Central memory CD4-positive, alpha-beta T cell (primary cell): ENCODE results near the gene TPGS1.
"Not testable (repeated sequence)": the region's sequence is repeated elsewhere in the genome, so short reads cannot be mapped to it uniquely, and the experiment has no call there.

Experiments
- DNase-seq: peaks from one replicate; pipeline ENCODE4 v3.0.0; 2022

The TPGS1 gene

DNA sequence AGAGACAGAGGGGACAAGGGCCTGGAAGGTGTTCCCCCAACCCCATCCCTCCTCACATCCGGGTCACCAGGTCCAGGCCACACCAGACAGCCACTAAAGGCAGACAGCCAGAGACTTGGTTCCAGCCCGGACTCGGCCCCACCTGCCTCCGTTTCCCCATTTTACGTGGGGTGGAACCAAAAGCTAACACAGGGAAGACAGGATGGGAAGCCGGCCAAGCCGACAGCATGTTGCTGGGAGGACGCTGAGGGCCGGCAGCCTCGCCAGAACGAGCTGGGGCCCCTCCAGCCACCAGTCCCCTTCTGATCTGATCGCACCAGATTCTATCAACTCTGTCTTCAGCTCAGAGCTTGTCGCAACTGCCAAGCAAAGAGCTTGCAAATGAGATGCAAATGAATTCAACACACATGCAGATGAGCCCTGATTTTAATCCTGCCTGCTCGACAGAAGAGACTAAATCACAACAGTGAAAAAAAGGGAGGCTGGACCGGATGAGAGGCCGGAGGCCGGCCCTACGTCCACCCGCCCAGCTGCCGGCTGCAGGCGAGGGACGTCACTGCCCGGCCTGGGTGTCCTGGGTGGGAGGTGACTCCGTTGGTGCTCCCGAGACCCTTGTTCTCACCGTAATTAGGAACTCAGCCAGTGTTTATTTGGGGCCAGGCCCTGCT is 28.9 kb upstream of the TPGS1 start:
- DNase-seq = no peak

DNA sequence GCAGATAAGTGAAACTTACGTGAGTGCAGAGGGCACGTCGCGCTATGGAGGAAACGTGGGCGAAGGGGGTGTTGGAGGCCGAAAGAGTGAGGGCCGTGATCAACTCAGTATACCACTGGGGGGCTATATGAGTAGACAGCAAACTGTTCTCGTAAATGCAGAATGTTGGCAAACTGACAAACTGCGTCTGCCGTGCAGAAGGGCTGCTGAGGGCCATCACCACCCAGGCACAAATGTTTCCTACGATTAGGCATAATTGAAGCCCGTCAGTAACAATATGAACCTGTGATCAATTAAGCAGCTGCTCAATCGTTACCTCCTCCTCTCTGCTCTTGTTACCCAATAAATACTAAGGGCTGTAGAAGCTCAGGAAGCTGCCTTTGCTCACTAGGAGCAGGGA is 28.3 kb upstream of the TPGS1 start:
- no peak for DNase-seq

DNA sequence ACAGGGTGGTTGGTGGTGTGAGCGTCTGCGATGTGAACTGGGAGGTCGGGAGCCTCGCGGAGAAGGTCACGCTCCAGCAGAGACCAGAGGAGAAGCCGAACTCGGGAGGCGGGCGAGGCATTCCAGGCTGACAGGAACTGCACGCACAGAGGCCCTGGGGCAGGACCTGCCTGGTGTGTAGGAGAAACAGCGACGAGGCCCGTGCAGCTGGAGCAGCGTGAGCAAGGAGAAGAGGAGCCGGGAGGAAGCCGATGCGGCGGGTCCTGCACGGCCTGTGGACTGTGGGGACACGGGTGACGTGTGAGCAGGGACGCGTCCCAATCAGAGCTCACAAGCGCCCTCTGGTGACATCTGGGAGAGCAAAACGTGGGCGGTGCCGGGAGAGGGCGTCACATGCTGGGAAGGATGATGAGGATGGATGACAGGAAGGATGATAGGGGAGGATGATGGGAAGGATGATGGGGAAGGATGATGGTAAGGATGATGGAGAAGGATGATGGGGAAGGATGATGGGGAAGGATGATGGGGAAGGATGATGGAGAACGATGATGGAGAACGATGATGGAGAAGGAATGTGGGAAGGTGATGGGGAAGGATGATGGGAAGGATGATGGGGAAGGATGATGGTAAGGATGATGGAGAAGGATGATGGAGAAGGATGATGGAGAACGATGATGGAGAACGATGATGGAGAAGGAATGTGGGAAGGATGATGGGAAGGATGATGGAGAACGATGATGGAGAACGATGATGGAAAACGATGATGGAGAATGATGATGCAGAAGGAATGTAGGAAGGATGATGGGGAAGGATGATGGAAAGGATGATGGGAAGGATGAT is 27.1 kb upstream of the TPGS1 start:
- DNase-seq = peak; percentile 31

DNA sequence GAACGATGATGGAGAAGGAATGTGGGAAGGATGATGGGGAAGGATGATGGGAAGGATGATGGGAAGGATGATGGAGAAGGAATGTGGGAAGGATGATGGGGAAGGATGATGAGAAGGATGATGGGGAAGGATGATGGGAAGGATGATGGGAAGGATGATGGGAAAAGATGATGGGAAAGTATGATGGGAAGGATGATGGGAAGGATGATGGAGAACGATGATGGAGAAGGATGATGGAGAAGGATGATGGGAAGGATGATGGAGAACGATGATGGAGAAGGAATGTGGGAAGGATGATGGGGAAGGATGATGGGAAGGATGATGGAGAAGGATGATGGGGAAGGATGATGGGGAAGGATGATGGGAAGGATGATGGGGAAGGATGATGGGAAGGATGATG is 26.2 kb upstream of the TPGS1 start:
- DNase-seq = not testable (repeated sequence)

DNA sequence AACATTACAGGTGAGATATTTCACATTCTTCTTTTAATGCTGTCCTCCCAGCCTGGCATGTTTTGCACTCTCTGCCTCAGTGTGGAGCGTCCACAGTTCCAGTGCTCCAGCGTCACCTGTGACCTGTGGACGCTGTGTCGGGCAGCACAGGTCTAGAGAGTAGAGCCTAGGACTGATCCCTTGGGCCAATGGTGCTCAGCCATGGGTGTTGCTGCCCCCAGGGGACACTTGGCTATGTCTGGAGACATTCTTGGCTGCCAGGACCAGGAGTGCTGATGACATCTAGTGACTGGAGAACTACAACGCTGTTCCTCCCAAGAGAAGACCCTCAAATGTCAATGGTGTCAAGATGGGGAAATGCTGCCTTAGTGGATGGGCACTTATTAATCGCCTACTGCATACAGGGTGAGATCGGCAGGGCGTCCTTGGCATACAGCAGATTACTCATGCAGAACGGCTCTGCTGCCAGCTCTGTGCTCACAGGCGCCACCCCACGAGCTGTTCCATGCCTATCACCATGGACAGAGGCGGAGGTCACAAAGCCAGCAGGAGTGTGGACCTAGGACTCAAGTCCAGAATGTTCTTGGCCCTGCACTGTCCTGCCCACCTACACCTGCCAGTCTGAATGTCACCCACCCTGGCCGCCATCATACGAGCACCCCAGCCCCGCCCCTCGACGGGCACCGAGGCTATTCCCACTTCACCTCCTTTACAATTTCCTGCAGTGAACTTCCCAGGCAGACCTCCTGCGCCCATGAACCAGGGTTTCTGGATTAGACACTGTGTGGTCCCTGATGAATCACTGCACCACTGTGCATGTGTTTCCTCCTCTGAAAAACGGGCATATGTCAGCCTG is 24.9 kb upstream of the TPGS1 start:
- no peak for DNase-seq

DNA sequence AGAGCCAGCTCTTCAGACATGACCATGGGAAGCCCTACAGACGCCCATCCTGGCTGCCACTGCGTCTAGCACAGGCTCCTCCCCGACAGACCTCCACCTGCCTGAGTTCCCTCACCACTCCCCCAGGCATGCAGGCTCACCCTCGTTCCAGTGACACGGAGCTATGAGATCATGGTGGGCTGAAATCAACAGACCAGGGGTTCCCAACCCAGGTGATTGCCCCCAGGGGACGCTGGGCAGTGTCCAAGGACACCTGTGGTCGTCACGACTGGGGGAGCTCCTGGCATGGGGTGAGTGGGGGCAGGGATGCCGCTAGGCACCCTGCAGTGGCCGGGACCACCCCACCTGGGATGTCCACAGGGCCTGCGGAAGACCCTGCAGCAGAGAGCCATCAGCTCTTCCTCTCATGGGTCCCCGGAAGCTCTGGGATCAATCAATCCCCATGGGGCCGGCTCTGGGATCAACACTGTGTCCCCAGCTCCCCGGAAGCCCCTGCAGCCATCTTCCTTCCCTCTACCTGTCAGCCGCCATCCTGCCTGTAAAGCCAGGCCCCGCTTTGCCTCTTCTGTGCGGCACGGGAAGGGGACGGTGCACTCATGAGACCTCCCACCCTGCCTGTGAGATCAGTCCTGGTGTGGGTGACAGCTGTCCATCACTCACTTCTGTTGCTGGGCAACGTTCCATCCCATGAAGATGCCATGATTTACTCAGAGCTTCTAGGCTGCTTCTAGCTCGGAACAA is 23.8 kb upstream of the TPGS1 start:
- no peak for DNase-seq

DNA sequence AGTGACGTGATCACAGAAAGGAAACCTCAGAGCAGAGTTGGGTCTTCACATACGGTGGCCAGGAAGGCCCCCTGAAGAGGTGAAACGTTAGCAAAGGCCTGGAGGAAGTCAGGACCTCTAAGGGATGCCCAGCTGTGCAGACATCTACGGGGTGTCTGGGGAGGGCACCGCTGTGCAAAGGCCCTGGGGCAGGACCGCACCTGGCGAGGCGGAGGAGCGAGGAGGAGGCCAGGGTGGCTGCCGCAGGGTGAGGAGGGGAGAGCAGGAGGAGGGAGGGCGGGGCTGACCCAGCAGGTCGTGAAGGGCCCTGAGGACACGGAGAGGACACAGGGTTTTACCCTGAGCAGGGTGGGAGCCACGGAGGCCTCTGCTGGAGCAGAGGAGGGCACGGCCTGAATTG is 22.8 kb upstream of the TPGS1 start:
- DNase-seq = no peak

DNA sequence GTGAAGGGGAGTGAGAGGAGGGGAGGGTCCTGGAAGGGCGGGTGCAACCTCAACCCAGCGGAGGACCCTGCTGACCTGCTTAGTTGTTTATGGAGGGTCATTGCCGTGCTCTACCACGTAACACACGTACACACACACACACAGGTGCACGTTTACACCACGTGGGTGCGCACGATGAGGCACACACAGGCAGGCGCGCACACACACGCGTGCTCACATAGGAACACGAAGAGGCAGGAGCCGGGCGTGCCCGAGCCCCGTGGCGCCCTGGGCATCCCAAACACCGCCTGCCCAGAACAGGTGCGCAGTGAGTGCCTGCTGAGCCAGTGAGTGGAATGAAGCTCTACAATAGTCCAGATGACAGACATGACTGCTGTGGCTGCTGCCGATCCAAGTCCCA is 22.2 kb upstream of the TPGS1 start:
- DNase-seq = no peak

DNA sequence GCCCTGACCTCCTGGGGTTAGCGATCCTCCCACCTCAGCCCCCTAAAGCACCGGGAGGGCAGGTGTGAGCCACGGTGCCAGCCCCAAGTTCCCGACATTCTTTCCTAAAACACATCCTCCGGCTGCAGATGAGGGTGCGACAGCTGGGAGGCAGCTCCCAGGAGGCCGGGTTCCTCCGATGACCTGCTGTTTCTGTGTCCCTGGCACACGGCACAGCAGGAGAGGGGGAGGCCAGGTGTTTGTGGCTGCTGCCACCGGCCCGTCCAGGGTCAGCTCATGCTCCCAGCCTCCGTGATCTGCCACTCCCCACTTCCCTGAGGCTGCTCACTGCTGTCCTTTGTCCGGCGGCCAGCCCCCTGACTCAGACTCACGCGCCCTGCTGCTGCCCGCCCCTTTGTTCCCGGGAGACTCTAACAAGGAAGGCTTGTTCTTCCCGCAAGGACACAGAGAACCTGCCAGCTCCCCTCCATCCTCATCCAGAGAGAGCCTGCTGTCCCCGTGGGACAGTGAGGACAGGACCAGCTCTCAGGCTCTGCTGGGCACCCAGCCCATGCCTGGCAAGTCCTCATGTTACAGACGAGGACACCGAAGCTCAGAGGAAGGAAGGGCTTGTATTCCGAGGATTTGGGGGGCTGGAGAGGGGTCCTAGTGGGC is 21.6 kb upstream of the TPGS1 start:
- DNase-seq = no peak

DNA sequence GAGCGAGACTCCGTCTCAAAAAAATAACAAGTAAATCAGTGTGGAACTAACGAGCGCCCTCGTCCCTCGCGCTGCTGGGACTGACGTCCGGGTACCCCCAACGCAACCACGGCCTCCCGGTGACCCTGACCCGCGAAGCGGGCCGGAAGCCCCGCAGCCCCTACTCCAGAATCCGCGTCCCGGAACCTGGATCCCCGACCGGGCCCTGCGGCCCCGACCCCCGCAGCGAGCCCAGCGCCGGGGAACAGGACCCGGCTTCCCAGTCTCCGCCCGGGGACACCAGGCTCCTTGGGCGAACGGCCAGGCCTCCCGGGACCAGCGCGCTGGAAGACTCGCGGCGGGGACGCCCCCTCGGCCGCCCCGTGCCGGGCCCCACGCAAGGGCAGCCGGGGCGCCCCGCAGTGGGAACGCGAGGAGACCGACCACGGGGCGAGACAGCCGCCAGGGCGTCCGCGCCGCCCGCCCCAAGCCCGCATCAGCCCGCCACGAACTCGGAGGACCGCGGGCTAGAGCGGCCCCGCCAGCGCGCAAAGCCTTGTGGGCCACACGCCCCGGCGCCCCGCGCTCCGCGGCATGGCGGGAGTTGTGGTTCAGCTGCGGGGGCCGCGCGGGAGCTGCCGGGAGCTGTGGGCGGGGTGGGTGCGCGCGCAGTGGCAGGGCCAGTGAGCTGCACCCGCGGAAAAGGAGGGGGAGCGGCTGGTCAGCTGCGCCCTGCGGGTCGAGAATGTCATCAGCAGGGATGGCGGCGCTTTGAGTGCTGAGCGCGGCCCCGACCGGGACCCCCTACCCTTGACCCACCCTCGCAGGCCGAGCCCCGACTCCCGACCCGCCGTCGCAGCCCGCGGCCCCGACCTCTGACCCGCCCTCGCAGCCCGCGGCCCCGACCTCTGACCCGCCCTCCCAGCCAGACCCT is 18.5 kb upstream of the TPGS1 start:
- DNase-seq = peak; percentile 90

DNA sequence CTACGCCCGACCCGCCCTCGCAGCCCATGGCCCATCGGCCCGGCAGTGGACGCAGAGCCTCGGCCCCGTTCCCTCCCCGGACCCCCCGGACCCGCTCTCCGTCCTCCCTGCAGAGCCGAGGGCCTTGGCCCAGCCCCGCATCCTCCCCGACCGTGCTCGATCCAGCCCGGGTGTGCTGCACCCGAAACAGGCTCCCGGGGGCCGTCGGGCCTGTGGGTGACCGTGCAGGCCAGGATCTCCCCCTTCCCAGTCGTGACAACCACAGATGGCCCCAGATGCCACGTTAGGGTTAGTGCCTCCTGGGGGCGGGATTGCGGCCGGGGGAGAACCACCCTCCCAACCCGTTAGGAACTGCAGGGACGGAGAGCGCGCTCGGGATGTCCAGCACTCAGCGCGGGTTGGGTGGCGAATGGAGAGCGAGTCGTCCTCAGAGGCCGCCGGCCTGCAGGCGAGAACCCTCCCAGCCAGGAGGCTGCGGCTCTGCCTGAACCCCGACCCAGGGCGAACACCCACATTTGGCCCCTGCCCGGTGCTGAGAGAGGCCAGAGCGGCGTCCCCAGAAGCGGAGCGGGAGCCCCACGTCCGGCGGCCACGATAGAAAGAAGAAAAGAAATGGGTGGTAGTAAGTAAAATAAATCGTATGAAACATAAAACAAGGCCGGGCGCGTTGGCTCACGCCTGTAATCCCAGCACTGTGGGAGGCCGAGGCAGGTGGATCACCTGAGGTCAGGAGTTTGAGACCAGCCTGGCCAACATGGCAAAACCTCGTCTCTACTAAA is 17.7 kb upstream of the TPGS1 start:
- DNase-seq = no peak

DNA sequence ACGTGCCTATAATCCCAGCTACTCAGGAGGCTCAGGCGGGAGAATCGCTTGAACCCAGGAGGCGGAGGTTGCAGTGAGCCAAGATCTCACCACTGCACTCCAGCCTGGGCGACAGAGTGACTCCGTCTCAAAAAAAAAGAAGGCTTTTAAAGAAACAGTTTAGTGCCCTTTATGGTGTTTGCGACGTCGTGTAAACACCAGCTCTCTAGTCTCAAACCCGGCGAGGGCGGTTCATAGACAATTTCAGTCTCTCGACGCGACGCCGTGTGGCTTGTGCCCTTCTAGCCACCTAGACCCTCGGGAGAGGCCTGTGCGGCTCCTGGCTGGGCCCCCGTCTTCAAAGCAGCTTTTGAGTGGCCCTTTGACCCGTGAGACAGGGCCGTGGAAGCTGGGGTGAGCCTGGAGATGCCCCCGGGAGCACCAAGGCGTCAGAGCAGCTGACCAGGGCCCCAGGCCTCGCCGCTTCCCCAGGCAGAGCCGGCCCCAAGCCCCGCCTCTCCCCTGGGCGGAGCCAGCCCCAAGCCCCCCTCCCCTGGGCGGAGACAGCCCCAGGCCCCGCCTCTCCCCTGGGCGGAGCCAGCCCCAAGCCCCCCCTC is 16.1 kb upstream of the TPGS1 start:
- DNase-seq = no peak

DNA sequence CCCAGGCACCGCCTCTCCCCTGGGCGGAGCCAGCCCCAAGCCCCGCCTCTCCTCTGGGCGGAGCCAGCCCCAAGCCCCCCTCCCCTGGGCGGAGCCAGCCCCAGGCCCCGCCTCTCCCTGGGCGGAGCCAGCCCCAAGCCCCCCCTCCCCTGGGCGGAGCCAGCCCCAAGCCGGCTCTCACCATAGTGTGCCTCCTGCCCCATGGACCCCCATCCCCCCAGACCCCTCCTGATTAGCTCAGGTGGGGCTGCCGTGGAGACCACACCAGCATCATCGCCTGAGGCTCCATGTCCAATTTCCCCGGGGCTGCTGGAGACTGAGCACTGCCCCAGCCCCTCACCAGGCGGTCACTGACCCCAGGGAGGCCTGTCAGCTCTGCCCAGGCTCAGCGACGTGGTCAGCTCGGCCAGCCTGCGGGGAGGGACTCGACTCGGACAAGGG is 15.2 kb upstream of the TPGS1 start:
- no peak for DNase-seq

DNA sequence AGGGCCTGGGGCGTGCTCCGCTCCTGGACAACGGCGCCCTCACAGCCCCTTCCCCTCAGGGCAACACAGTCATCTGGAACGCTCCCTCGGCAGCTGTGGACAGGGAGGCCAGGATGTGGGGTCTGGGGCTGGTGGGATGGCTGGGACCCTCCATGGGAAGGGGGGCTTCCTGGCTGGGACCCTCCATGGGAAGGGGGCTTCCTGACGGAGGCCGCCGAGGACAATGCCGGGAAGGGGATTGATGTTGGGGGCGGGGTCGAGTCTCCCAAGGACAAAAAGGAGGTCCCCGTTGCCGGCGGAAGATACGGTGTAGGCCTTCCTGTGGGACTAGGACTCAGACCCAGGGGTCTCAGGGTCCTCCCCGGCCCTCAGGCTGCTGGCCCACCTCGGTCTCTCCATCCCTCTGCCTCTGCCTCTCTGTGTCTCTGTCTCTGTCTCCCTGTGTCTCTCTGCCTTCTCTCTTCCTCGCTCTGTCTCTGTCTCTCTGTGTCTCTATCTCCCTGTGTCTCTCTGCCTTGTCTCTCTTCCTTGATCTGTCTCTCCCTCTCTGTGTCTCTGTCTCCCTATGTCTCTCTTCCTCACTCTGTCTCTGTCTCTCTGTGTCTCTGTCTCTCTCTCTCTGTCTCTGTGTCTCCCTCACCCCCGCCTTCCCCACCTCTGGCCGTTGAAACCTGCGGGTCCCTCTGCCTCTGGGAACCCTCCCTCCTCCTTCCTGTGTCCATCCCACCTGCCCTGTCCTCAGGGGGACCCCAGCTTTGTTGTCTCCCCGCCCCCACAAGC is 13.7 kb upstream of the TPGS1 start:
- DNase-seq = no peak

DNA sequence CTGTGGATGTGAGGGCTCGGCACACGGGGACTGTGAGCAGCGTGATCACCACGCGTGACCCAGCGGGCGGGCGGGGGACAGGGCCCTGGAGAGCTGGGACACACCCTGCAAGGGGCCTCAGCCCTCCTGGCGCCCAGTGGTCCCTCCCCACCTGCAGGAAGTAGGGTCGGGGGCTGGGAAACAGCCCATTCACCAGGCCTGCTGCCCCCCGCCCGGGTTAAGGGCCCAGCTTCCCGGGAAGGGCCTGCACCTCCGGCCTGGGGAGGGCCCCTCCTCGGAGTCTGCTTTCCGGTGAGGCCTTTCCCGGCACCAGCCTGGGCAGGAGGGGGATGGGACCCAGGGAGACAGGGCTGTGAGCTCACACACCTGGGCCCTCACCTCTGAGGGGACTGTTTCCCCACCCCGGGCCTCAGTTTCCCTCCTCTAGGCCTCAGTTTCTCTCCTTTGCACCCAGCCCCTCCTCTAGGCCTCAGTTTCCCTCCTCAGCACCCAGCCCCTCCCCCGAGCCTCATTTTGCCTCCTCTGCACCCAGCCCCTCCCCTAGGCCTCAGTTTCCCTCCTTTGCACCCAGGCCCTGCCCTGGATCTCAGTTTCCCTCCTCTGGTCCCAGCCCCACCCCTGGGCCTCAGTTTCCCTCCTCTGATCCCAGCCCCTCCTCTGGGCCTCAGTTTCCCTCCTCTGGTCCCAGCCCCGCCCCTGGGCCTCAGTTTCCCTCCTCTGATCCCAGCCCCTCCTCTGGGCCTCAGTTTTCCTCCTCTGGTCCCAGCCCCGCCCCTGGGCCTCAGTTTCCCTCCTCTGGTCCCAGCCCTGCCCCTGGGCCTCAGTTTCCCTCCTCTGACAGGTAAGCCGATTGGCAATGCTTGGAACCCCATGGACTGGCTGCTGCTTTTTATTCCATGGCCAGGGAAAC is 12.9 kb upstream of the TPGS1 start:
- DNase-seq = no peak

DNA sequence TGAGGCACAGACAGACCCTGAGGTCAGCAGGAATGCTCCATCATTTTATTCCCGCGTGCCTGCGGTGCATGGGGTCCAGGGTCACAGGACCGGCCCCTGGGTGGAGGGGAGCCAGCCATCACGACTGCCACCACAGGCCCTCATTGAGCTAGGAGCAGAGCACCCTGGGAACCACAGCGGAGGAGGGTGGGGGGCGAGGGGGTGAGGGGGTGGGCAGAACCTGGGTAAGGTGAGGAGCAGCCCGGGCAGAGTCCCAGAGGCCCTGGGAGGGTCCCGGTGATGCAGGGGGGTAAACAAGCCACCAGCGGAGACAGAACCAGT is 12.3 kb upstream of the TPGS1 start:
- no peak for DNase-seq

DNA sequence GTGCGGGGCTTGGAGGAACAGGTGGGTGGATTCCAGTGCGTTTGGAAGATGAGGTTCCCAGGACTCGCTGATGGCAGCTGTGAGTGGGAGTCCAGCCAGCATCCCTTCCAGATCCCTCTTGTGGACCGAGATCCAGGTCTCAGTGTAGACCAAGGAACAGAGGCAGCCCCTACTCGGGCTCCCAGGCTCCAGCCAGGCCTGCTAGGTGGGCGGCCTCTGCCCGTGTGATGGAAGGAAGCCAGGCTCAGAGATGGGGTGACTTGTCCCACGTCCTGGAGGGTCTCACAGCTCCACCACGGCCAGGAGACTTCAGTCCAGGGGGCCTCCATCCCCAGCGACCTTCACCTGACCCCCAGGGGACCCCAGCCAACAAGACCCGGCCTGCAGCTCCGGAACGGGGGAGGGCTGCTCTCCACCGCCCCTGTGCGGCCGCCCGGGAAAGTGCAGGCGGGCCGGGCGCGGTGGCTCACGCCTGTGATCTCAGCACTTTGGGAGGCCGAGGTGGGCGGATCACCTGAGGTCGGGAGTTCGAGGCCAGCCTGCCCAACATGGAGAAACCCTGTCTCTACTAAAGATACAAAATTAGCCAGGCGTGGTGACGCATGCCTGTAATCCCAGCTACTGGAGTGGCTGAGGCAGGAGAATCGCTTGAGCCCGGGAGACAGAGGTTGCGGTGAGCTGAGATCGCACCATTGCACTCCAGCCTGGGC is 11.7 kb upstream of the TPGS1 start:
- peak; percentile 35 for DNase-seq
